Panc1 (cell line): Measurements from ENCODE around the gene C4BPB.

ENCODE experiments used
- CTCF ChIP-seq: fragments of 450-650 bp; IDR thresholded peaks from 2 replicates; pipeline ENCODE4 v1.5.1; 2017; ENCODE audit warnings: mild to moderate bottlenecking
- SIN3A ChIP-seq: IDR thresholded peaks from 2 replicates; pipeline ENCODE4 v1.6.1; 2012; ENCODE audit warnings: low read depth, mild to moderate bottlenecking, low read length, moderate library complexity, borderline replicate concordance; ENCODE audit not compliant: insufficient read depth
- TCF7L2 ChIP-seq: IDR thresholded peaks from 2 replicates; pipeline ENCODE4 v1.6.1; 2011; ENCODE audit warnings: mild to moderate bottlenecking, low read depth, low read length, inconsistent platforms

GRCh38 chr1:207049514-207049913, 39.1 kb upstream of the C4BPB start:
- TF ChIP-seq CTCF = no peak
- TF ChIP-seq SIN3A = no peak
- TF ChIP-seq TCF7L2 = no peak
